HepG2 (cell line): ENCODE data around the gene CBY1. TPM values are rescaled to one million over a fixed set of nuclear protein-coding genes. Genes with fewer than 3 reads are reported as not detected.

Experiments used
- AKNA ChIP-seq: sonication (generic); formaldehyde crosslinking; IDR thresholded peaks from 2 replicates; pipeline ENCODE4 v1.4.0; 2020; ENCODE audit warnings: missing genetic modification reagents, borderline replicate concordance
- CEBPB ChIP-seq: IDR thresholded peaks from 2 replicates; pipeline ENCODE4 v1.6.1; 2011; ENCODE audit warnings: low read depth, low read length, improper control_type of control experiment, borderline replicate concordance
- HINFP ChIP-seq: sonication (generic); formaldehyde crosslinking; IDR thresholded peaks from 2 replicates; pipeline ENCODE4 v1.4.0; 2020; ENCODE audit warnings: low read depth, mild to moderate bottlenecking, missing genetic modification reagents
- HMG20A ChIP-seq: IDR thresholded peaks from 2 replicates; pipeline ENCODE4 v1.6.1; 2016; ENCODE audit warnings: borderline replicate concordance
- ZNF318 ChIP-seq: sonication (generic); formaldehyde crosslinking; IDR thresholded peaks from 2 replicates; pipeline ENCODE4 v1.4.0; 2020; ENCODE audit warnings: mild to moderate bottlenecking, missing genetic modification reagents
- ZNF326 ChIP-seq: sonication (generic); formaldehyde crosslinking; IDR thresholded peaks from 2 replicates; pipeline ENCODE4 v1.4.0; 2020; ENCODE audit warnings: missing genetic modification reagents, borderline replicate concordance
- ZNF496 ChIP-seq: sonication (generic); formaldehyde crosslinking; IDR thresholded peaks from 2 replicates; pipeline ENCODE4 v1.8.1; 2023; ENCODE audit warnings: mild to moderate bottlenecking, moderate library complexity, missing genetic modification reagents; ENCODE audit not compliant: insufficient replicate concordance
- ZNF598 ChIP-seq: sonication (generic); formaldehyde crosslinking; IDR thresholded peaks from 2 replicates; pipeline ENCODE4 v1.5.1; 2020; ENCODE audit warnings: mild to moderate bottlenecking, missing genetic modification reagents, borderline replicate concordance
- polyA plus RNA-seq, 8 experiments: library from polyadenylated mRNA; depleted of rRNA in 3 of 8; stranded (reverse) in 7 of 8; unstranded in 1 of 8; fragments of >200 nt; fragmentation: Illumina TruSeq in 4 of 8; extraction: Trizol in 4 of 8; gene quantifications; 2 replicates each; pipeline versions ENCODE4 v1.2.1 to v1.2.3, GENCODE V29; 2011 to 2016; ENCODE audit warnings: low read depth in 4 of 8, missing spikeins in 1 of 8, mixed read lengths in 1 of 8; ENCODE audit not compliant: insufficient read depth in 1 of 8
- total RNA-seq, 5 experiments: library from RNA; depleted of rRNA; stranded (reverse); fragments of >200 nt; fragmentation: Illumina TruSeq; extraction: Trizol; gene quantifications; 2 replicates each; pipeline ENCODE4 v1.2.3, GENCODE V29; 2016; ENCODE audit warnings: low read depth in 1 of 5
- TF ChIP-seq, protein P1 (sequence below): sonication (generic); formaldehyde crosslinking; IDR thresholded peaks from 2 replicates; pipeline ENCODE4 v1.5.0; 2020; ENCODE audit warnings: mild to moderate bottlenecking, missing genetic modification reagents, moderate library complexity

CBY1 gene
- total and polyA plus RNA-seq, 2 of the 13 experiments (the other 11 are each of a cell fraction or from before 2014, with no cell fraction given) = 19.7 to 20.3 TPM

GRCh38 chr22:38681582-38682335, 25.3 kb downstream of the CBY1 start, which contains the start of gene TOMM22 (continued):
- TF ChIP-seq AKNA (CRISPR knock-in tag) (peak; percentile 75; the same call in 1 of the 2 replicates), HMG20A (CRISPR knock-in tag) (peak; percentile 11; the same call in 1 of the 2 replicates), ZNF318 (CRISPR knock-in tag) (no peak), HINFP (peak; percentile 65; the same call in 1 of the 2 replicates), ZNF598 (peak; percentile 91), ZNF326 (CRISPR knock-in tag) (no peak), CEBPB (no peak), ZNF496 (CRISPR knock-in tag) (no peak)
- TF ChIP-seq, protein P1, sequence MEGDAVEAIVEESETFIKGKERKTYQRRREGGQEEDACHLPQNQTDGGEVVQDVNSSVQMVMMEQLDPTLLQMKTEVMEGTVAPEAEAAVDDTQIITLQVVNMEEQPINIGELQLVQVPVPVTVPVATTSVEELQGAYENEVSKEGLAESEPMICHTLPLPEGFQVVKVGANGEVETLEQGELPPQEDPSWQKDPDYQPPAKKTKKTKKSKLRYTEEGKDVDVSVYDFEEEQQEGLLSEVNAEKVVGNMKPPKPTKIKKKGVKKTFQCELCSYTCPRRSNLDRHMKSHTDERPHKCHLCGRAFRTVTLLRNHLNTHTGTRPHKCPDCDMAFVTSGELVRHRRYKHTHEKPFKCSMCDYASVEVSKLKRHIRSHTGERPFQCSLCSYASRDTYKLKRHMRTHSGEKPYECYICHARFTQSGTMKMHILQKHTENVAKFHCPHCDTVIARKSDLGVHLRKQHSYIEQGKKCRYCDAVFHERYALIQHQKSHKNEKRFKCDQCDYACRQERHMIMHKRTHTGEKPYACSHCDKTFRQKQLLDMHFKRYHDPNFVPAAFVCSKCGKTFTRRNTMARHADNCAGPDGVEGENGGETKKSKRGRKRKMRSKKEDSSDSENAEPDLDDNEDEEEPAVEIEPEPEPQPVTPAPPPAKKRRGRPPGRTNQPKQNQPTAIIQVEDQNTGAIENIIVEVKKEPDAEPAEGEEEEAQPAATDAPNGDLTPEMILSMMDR (CRISPR knock-in tag) = peak; percentile 97
